ENCODE measurements around the gene PLCL1.

PLCL1 gene

GRCh38 chr2:198115201-198115600 lies 310.8 kb downstream of the PLCL1 start:
- H3K4me3 ChIP-seq (ENCODE audit: low read length): no peak overlapping the region
- TF ChIP-seq ZNF274 (IDR thresholded peaks at IDR 0.05; ENCODE audit: low read depth, low read length): no peak

DNA sequence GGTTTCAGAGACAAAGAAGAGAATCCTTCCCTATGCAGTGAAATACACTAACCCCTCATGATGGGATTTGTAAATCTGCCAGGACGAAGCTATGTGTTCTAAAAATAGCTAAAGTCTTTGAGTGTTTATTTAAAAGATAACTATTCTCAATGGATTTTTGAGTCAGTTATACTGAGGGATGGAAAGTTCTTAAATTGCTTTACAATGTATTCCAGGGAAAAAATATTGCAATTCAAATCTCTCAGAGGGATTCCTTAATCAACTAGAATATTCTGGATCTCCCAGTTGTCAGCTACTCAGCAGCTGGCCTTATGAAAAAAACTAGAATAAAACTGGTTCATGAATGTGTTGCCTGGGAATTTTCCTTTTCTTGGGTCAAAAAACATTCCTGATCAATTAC lies 312.4 kb downstream of the PLCL1 start:
- TF ChIP-seq ZNF274 (IDR thresholded peaks at IDR 0.05; ENCODE audit: low read depth, low read length): no peak
- H3K4me3 ChIP-seq (ENCODE audit: low read length): no peak overlapping the region

DNA sequence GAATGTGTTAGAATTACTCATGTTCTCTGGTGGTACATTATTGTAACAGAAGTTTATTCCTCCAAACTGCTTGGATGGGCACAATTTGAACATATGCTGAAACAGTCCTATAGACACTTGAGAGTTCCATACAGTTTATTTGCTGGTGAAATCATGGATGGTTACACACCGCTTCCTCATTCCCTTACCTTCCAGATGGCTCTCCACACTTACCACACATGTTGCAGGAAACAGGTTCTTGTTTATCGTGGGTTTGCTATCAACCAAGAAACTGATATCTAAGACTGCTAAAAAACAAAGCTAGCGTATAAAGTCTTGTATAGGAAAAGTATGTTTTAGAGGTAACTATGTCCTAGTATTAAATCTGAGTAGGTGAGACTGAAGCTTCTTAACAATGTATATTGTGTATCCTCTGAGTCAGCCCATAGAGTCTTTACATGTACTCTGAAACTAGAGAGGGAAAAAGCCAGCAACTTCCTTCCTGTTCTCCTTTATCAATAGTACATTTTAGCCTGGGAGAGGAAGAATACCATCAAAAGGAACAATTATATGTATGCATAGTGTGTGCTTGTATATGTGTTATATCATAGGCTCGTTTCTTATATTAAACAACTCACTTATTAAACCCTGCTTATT lies 313.1 kb downstream of the PLCL1 start:
- no peak overlapping the region for H3K4me3 ChIP-seq (ENCODE audit: low read length)
- no peak for TF ChIP-seq ZNF274 (IDR thresholded peaks at IDR 0.05; ENCODE audit: low read depth, low read length)

DNA sequence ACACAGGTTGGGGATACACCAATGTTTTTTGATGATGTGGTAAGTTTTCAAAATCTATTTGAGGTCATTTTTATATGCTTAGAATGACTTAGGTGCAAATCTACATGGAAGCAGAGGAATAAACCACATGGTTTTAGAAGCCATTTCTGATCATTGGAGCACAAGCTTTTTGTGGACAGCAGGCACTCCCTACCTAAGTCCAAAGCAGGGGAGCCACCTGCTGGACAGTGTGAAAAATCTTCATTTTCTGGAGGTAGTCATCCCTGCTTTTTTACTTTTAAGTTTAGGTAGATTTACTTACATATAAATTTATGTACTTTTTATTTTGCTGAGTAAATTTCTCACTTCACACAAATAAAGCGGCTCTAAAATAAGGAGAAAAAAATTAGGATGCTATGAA lies 323.2 kb downstream of the PLCL1 start:
- no peak for TF ChIP-seq ZNF274 (IDR thresholded peaks at IDR 0.05; ENCODE audit: low read depth, low read length)
- no peak overlapping the region for H3K4me3 ChIP-seq (ENCODE audit: low read length)

- no peak for TF ChIP-seq ZNF274 (IDR thresholded peaks at IDR 0.05; ENCODE audit: low read depth, low read length)
- H3K4me3 ChIP-seq (ENCODE audit: low read length): no peak overlapping the region
Measured at GRCh38 chr2:198129609-198130008, 325.2 kb downstream of the PLCL1 start.

DNA sequence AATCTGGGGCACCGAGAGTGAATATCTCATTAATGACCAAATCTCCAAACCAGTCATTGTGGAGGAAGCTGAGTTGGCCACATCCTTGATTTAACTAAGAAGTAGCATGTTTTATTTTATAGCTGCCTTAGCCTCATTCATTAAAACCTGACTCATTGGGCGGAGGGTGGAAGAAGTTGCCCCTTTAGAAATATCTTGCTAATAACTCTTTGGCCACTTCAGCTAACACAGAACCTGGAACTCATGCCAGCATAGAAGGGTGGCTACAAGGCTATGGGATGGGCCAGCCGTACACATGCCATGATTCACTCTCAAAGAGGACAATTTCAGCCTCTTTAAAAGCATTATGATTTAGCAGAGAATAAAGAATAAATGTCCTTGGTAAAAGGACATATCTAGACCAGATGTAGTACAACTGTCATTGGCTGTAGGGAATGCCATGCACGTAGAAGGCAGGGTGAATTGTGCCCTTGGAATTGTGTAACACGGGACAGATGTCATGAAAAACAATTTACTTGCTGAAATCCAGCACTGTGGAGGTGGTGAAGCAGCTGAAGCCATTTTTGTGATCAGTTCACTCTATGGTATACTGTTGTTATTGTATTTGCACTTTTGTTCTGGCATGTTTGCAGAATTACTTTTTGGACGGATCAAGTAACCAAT lies 330.0 kb downstream of the PLCL1 start:
- no peak overlapping the region for H3K4me3 ChIP-seq (ENCODE audit: low read length)
- TF ChIP-seq ZNF274 (IDR thresholded peaks at IDR 0.05; ENCODE audit: low read depth, low read length): no peak

- TF ChIP-seq ZNF274 (IDR thresholded peaks at IDR 0.05; ENCODE audit: low read depth, low read length): no peak
- no peak overlapping the region for H3K4me3 ChIP-seq (ENCODE audit: low read length)
Measured at GRCh38 chr2:198135481-198135934, 331.1 kb downstream of the PLCL1 start.

DNA sequence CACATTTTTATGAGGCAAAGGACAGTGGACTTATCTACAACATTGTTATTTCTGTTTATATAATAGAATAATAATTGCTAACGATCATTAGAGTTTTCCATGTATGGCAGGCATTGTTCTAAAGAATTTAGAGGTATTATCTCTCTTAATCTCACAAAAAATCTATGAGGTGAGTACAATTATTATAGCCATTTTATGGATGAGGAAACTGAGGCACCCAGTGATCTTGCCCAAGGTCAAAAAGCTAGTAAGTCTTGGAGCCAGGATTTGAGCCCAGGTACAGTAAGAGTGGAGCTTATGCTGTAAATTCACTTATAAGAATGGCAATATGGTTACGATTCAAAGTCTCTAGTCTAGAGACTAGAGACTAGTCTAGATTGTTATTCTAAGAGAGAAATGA lies 331.7 kb downstream of the PLCL1 start:
- H3K4me3 ChIP-seq (ENCODE audit: low read length): no peak overlapping the region
- TF ChIP-seq ZNF274 (IDR thresholded peaks at IDR 0.05; ENCODE audit: low read depth, low read length): no peak

DNA sequence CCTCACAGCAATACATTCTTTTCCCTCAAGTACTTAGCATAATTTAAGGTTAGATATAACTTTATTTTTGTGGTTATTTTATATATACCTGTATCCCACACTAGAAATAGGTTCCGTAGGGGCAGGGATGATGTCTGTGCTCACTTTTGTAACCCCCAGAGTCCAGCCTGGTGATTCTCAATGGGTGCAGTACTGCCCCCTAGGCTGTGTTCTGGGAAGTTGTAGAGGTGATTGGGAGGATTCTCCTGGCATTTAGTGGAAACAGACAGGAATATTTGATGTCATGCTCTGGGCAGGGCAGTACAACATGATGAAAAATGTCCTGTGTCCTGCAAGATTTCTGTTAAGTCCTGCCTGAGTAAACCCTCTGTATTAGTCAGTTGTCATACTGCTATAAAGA lies 333.3 kb downstream of the PLCL1 start:
- TF ChIP-seq ZNF274 (IDR thresholded peaks at IDR 0.05; ENCODE audit: low read depth, low read length): no peak

DNA sequence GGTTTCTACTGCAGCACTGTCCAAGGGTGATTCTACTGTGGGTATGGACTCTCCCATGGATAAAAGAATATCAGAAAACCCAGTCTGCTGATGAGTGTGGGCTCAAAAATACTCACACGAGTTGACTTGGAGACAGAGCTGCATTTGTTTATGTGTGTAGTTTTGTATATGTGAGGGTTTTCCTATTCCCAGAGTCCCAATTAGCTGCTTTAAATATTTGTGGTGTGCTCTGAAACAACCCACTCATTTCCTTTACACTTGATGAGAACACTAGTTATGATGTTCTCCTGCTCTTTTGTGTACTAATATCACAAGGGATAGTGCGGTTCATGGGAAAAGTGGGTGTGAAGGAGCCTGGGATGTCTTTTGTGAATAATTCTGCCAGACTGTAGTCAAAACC lies 337.3 kb downstream of the PLCL1 start:
- TF ChIP-seq ZNF274 (IDR thresholded peaks at IDR 0.05; ENCODE audit: low read depth, low read length): no peak
- no peak overlapping the region for H3K4me3 ChIP-seq (ENCODE audit: low read length)

More for the DNA sequence above, 333.3 kb downstream of the PLCL1 start:
- H3K4me3 ChIP-seq (ENCODE audit: low read length): no peak overlapping the region

DNA sequence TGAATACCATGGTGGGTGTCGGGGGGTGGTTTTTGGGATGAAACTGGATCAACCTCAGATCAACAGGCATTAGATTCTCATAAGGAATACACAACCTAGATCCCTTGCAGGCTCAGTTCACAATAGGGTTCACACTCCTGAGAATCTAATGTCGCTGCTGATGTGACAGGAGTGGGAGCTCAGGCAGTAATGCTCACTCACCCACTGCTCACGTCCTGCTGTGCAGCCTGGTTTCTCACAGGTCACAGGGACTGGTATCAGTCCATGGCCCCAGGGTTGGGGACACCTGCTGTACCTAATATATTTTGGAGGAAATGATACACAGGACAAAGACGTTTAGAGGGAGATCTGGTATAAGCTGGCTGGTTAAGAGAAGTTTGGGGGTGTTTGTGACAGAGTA lies 338.8 kb downstream of the PLCL1 start:
- no peak for TF ChIP-seq ZNF274 (IDR thresholded peaks at IDR 0.05; ENCODE audit: low read depth, low read length)
- H3K4me3 ChIP-seq (ENCODE audit: low read length): no peak overlapping the region

- no peak overlapping the region for H3K4me3 ChIP-seq (ENCODE audit: low read length)
- TF ChIP-seq ZNF274 (IDR thresholded peaks at IDR 0.05; ENCODE audit: low read depth, low read length): no peak
Measured at GRCh38 chr2:198143793-198144192, 339.4 kb downstream of the PLCL1 start.

GRCh38 chr2:198144660-198145059 lies 340.3 kb downstream of the PLCL1 start:
- no peak overlapping the region for H3K4me3 ChIP-seq (ENCODE audit: low read length)
- no peak for TF ChIP-seq ZNF274 (IDR thresholded peaks at IDR 0.05; ENCODE audit: low read depth, low read length)

- TF ChIP-seq ZNF274 (IDR thresholded peaks at IDR 0.05; ENCODE audit: low read depth, low read length): no peak
- H3K4me3 ChIP-seq (ENCODE audit: low read length): no peak overlapping the region
Measured at GRCh38 chr2:198146346-198146940, 342.1 kb downstream of the PLCL1 start.

DNA sequence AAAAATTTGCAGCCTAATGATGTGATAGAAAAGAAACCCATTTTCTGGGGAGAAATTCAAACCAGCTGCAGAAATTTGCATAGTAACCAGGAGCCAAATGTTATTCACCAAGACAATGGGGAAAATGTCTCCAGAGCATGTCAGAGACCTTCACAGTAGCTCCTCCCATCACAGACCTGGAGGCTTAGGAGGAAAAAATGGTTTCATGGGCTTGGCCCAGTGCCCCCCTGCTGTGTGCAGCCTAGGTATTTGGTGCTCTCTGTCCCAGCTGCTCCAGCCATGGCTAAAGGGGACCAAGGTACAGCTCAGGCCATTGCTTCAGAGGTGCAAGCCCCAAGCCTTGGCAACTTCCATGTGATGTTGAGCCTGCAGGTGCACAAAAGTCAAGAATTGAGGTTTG lies 352.9 kb downstream of the PLCL1 start:
- no peak for TF ChIP-seq ZNF274 (IDR thresholded peaks at IDR 0.05; ENCODE audit: low read depth, low read length)
- H3K4me3 ChIP-seq (ENCODE audit: low read length): no peak overlapping the region

Data from GM08714 (cell line).